Ovary (tissue), 3 donors: ENCODE measurements around the gene ZMAT2.

Source experiments
- CTCF ChIP-seq, 3 donors: fragments of 450-650 bp in 2 of 3; fragments of 200-600 bp in 1 of 3; IDR thresholded peaks; one replicate each; pipeline versions ENCODE4 v1.5.1 to v1.8.0; 2016 to 2022; ENCODE audit warnings: antibody characterized with exemption in 3 of 3, mild to moderate bottlenecking in 1 of 3
- EP300 ChIP-seq: sonication (generic); formaldehyde crosslinking; IDR thresholded peaks from one replicate; pipeline ENCODE4 v1.6.1; 2017; ENCODE audit warnings: antibody characterized with exemption
- POLR2A ChIP-seq: fragments of 450-650 bp; IDR thresholded peaks from one replicate; pipeline ENCODE4 v1.6.1; 2017; ENCODE audit warnings: antibody characterized with exemption, mild to moderate bottlenecking, moderate library complexity
- donor health status: DM: no; HTN: no; CAD: no.

GRCh38 chr5:140713562-140714094 is 13.4 kb downstream of the ZMAT2 start:
- TF ChIP-seq CTCF (IDR thresholded peaks at IDR 0.05) (no peak), EP300 (no peak), POLR2A (no peak)
